HG02938 (cell line): ENCODE results near the gene SPDYA.
A peak's percentile ranks its signal among the peaks of the same experiment; 100 is the strongest.
"Not testable (repeated sequence)": the region's sequence is repeated elsewhere in the genome, so short reads cannot be mapped to it uniquely, and the experiment has no call there.

ENCODE experiments used
- ATAC-seq: cut with Tn5 transposase; IDR thresholded peaks from one replicate; pipeline ENCODE4 v1.9.1; 2021; ENCODE audit warnings: mild to moderate bottlenecking, moderate library complexity; ENCODE audit not compliant: unreplicated experiment

The SPDYA gene

DNA sequence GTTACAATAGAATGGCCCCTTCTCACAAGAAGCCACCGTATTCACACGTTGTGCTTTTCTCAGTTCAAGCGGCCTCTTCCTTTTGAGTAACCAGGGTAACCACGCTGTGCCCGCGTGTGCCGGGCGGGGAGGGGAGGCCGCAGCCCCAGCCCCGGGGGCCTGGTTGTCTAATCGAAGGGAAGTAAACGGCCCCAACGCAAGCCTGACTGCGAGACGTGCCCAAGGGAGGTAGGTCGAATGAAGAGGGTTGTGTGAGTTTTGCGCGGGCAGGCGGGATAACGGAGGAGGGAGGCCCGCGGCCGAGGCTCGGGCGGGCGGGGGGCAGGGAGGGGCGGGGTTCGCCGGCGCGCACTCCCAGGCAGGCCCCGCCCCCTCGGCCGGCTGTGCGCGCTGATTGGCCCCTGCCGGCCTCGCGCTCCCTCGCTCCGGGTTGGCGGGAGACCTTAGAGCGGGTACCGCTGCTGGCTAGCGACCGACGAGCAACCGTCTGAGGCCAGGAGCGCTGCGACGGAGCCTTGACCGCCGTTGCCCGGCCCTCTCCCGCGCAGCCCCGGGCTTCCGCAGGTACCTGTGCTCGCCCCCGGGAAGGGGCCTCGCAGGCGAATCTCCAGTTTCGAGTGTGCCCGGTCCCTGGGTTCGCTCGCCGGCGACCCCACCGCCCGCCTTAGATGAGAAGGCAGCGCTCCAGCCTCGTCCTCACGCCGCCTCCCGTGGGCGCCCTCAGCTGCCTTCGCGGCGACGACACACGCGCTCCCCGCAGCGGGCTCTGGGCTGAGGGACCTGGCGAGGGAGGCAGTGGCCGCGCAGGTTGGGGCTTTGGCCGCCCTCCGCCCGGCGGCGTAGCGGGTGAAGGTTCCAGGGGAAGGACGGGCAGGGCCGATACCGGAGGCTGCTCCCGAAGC lies at the start of gene SPDYA:
TSS of gene SPDYA (plus strand) at position 451 of the 902 bp plus-strand sequence. CDS start 5,181 bp downstream, outside the sequence.
- ATAC-seq: peak; percentile 73

DNA sequence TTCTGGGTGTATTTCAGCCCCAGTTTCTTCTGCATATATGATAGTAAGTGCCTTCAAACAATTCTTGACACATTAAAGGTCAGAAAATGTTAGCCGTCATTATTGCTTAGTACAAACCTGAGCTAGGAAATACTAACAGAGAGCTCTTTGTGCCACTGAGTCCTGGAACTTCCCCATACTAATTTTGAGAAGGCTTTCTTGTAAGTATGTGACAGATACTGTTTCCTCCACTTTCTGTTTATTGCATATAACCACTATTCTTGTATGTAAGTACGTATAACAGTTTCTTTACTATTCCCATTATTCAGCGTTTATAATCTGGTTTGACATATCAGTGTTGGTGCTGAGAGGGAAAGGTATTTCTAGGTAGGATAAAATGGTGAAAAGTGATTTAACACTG lies 49.2 kb upstream of the SPDYA start:
- ATAC-seq: no peak

DNA sequence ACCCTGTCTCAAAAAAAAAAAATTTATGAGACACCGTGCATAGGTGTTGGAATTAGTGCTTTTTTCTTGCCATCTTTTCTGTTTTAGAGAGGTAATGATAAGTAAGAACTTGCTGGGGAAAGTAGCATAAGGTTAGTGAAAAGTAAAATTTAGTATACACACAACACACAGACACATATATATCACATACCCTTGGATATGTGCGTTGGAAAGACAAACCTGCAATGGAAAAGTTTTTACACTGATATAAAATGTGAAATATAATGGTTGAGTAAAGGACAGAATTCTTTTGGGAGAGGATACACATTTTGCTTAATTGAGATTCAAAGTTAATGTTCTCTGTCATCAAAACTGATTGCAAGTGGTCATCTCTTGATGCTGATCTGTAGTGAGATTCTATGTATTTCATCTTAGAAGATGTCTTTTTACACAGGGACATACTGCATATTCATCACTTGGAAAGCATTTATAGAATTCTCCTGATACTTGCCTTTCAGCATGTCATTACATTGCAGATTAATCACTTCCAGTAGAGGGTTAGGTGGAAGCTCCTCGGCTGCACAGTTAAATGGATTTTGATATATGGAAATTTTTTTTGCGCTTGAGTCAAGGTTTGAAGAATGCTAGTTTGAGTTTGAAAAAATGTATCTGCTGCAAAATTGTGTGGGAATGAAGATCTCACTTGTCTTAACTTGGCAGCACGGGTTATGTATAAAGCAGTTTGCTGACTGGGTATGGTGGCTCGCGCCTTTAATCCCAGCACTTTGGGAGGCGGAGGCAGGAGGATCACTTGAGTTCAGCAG lies 45.5 kb upstream of the SPDYA start:
- no peak for ATAC-seq

DNA sequence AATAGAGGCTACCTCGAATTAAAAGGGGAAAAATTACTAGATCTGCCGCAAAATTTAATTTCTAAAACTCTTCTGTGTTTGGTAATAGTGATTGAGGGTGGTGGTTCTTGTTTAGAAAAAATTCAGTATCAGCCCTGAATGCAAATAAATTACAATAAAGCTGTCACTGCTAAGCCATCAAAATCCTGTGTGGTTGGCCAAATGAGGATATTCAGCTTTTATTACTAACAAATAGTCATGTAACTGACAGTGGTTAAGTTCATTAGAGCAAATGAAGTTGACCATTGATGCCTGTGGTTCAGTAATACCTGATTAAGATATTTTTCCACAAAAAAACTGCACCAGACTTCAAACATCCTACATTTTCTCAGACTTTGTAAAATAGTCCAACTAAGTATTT lies 44.6 kb upstream of the SPDYA start:
- no peak for ATAC-seq

DNA sequence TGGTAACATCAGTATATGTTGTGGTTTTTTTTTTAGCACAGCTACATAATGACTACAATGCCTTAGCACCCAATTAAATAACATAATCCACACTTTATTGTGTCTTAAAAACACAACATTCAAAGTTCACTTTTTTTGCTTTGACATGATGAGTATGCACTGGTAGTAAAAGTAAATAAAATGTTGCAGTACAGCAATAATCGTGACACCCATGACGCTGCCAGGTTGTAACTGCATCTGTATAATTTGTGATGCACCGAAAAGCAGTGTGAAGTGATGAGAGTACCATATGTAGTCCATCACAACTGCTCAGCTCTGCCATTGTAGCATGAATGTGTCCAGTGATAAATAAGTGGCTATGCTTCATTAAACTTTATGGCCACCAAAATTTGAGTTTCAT lies 43.3 kb upstream of the SPDYA start:
- no peak for ATAC-seq

DNA sequence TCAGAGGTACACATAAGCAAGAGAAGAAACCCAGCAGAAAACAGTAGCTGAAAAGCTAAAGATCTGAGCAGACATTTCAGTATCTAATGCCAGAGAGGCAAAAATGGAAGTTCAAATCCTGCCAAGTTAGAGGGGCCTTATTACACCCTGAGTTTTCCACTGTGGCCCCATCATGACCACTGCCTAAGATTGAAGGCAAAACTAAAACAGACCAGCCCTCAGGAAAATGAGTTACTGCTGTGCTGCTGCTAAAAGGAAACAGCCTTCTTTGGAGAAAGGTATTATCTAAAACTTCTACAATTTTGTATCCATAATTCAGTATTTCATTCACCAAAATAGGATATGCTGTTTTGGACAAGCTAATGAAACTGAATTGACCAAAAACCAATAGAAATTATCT lies 42.2 kb upstream of the SPDYA start:
- ATAC-seq: no peak

DNA sequence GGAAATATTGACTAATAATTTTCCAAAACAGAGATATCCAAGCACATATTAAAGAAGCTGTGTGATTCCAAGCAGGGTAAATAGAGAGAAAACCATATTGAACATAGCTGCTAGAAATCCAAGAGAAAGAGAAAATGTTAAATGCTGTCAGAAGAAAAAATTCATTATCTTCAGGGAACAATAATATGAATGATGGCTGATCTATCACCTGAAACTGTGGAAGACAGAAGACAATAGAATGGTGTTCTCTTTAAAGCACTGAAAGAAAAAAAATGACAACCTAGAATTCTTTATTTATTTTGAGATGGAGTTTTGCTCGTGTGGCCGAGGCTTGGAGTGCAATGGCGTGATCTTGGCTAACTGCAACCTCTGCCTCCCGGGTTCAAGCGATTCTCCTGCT lies 41.7 kb upstream of the SPDYA start:
- no peak for ATAC-seq

DNA sequence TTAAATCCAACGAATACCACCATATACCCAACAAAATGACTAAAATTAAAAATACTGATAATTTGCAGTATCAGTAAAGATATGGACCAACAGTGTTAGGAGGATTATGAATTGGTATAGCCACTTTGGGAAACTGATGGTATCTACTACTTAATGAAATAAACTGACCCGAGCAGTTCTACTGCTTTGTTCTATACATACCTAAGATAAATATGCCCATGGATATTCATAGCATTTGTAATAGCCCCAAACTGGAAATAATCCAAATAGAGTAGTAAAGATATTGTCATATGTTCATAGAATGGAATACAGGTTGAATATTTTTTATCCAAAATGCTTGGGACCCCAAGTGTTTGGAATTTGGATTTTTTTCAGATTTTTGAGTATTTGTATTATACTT lies 38.3 kb upstream of the SPDYA start:
- no peak for ATAC-seq

DNA sequence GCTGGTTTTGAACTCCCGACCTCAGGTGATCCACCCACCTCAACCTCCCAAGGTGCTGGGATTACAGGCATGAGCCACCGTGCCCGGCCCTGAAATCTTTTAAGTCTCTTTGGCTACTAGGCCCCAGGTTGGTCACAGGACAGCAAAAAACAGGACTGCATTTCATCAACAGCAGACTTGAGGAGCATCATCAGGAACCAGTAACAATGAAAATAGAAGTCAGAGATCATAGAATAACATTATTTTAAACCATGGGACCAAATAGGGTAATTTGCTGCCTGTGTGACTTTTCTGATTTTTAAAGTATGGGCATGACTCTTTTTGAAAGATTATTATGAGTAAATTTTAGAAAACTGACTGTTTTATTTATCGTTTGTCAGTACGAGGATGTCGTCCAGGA lies 34.2 kb upstream of the SPDYA start:
- ATAC-seq: no peak

DNA sequence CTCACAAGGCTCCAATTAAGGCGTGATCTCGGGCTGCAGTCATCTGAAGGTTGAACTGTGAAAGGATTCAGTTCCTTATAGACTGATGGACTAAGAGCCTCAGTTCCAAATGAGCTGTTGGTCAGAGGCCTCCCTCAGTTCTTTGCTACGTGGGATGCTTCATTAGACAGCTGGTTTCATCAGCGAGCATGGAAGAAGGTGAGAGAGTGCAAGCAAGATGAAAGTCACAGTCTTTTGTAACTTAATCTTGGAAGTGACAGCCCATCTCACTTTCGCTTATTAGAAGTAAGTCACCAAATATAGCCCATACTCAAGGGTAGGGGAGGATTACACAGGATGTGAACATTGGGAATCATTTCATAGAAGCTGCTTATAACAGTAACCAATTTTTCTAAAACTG lies 32.2 kb upstream of the SPDYA start:
- ATAC-seq: no peak

DNA sequence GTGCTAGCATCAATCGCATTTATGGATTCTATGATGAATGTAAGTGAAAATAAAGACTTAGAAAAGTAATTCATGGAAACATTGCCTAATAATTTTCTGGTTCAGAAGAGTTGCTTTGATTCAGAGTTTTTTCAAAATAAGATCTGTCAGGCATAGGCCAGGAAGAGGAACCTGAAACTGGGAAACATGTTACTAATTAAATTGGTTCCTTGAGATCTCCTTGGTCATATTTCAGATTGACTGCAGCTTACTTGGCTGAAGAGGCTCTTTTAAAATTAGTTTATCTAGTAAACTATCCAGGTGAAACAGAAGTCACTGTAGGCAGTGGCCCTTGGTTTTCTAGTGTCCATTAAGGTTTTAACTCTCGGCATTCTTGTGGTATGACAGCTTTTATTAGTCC lies 31.6 kb upstream of the SPDYA start:
- ATAC-seq: no peak

DNA sequence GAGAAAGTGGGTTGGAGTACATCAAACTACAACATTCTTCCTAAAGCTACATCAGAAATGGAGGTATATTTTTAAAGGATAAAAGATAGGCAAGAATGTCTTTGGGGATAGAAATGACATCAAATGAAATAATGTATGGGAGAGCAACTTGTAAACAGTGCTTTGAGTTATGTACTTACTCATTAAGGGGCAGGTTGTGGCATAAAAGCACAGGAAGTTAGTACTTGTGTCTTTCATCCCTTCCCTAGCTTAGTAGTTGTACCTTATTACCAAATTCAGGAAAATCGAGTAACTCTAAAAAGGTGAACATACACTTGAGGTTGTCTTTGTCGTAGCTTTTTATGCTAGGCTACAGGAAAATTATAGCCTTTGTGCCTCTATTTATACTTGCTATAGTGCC lies 30.1 kb upstream of the SPDYA start:
- no peak for ATAC-seq

DNA sequence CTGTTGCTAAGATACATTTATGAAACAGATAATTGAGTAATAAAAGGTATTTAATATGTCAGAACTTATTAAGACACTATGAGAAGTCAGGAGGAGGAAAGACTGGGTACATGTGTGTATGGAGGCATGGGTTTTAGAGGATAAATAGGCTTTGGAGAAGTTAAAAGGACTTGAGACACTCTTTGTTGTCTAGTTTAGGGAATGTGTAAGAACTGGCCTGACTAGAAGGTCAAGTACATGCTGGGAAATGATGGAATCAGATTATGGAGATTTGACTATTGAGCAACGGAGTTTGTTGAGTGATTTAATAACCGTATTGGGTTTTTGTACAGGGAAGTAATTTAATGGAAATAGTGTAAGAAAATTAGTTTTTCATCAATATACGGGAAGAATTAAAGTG lies 28.2 kb upstream of the SPDYA start:
- no peak for ATAC-seq

DNA sequence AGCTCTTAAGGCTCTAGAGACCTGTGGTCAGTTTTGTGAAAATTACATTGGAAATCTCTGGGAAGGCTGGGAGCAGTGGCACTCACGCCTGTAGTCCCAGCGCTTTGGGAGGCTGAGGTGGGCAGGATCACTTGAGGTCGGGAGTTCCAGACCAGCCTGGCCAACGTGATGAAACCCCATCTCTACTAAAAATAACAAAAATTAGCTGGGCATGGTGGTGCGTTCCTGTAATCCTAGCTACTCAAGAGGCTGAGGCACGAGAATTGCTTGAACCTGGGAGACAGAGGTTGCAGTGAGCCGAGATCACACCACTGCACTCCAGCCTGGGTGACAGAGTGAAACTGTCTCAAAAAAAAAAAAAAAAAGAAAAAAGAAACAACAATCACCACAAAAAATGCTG lies 26.1 kb upstream of the SPDYA start:
- not testable (repeated sequence) for ATAC-seq

DNA sequence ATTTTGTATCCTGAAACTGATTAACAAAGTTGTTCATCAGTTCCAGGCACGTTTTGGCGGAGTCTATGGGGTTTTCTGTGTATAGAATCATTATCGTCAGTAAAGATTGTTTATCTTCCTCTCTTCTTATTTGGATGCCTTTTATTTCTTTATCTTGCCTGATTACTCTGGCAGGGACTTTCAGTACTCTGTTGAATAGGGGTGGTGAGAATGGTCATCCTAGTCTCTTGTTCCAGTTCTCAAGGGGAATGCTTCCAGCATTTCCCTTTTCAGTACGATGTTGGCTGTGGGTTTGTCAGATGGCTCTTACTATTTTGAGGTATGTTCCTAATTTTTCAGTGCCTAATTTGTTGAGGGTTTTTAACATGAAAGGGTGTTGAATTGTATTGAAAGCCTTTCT lies 14.0 kb upstream of the SPDYA start:
- ATAC-seq: no peak

DNA sequence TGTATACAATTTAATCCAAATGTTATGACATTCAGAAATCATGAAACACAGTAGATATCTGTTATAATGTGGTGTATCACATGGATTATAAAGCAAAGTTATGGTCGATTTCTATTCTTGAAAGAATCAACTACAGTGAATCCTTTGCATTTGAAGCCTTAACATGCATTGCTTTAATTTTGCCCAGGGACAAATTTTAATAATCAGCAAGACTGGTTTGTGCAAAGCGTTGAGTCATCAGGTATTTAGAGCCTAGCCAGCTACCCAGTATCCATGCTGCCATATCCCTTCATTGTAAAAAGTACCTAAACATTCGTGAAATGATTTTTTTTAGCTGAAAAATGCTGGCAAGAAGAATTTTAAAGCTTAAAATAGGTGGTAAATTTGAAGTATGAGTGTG lies 8.9 kb upstream of the SPDYA start:
- ATAC-seq: no peak

DNA sequence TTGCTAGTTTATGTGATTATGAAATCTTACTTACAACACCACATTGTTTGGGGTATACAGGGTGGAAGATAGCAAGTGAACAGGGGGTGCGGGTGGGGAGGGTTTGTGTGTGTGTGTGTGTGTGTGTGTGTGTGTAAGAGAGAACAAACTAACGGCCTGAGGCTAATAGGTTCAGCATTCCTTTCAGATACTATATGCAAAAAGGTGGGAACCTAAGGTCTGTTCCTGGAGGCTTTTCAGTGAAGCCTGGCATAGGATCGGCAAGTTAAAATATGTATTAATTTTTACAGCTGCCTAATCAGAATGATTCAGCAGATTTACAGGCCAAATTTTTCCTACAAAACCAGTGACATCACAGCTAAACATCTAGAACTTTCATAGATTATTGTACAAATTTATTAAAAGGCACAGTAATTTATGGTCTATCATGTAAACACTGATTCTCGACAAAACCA lies 7.6 kb upstream of the SPDYA start:
- no peak for ATAC-seq

DNA sequence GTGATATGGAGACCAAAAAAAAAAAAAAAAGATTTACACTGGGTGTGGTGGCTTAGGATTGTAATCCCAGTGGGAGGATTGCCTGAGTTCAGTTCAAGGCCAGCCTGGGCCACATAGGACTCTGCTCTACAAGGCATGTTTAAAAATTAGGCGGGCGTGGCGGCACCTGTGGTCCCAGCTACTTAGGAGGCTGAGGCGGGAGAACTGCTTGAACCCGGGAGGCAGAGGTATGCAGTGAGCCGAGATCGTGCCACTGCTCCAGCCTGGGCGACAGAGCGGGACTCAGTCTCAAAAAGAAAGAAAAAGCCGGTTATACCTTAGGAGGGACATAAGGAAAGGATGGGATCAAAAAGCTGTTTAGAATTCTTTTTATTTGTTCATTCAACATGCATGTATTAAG lies 707 bp upstream of the SPDYA start:
- ATAC-seq: no peak

DNA sequence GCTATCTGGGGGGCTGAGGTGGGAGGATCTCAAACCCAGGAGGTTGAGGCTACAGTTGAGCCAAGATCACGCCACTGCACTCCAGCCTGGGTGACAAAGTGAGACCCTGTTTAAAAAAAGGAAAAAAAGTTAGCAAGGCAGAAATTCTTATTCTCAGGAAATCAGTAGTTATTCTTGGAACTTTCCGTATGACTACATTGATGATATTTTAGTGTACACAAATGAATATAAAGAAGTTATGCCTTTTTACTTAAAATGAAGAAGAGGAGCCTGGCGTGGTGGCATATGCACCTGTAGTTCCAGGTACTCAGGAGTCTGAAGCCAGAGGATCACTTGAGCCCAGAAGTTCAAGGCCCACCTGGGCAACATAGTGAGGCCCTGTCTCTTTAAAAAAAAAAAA lies 7.4 kb downstream of the SPDYA start:
- no peak for ATAC-seq

DNA sequence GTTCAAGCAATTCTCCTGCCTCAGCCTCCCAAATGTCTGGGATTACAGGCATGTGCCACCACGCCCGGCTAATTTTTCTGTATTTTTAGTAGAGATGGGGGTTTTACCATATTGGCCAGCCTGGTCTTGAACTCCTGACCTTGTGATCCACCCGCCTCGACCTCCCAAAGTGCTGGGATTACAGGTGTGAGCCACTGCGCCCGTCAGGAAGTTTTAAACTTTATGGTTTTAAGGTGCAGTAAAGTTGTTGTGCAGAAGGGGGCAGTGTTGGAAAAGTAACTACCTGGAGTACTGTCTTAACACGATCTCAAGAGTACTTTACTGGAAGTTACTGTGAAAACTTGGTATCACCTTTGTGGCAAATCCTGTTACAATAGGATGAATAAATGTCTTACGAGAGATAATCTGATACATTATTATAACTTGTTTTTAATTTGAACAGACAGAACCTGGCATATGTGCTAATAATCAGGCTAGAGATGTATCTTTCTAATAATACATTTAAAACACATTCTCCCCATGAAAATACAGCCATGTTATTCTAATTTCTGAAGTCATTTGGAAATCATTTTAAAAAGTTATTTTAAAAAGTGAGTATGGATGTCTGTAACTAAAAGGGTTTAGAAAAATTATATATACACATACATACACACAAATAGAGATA lies 10.8 kb downstream of the SPDYA start:
- ATAC-seq: no peak

DNA sequence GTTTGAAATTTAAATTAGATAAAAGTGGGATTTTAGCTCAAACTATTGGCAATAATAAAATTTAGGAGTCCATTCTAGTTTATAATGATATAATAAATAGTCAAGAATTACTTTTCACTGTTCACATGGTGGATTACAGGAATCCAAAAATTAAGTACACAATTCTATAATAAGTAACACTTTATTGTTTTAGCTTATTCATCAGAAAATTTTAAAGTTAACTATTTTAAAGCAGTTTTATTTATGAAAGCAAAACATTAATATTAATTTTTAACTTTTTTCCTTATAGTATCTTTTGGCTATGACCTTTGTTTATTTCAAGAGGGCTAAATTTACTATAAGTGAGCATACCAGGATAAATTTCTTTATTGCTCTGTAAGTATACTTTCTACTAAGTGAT lies 11.4 kb downstream of the SPDYA start:
- no peak for ATAC-seq

DNA sequence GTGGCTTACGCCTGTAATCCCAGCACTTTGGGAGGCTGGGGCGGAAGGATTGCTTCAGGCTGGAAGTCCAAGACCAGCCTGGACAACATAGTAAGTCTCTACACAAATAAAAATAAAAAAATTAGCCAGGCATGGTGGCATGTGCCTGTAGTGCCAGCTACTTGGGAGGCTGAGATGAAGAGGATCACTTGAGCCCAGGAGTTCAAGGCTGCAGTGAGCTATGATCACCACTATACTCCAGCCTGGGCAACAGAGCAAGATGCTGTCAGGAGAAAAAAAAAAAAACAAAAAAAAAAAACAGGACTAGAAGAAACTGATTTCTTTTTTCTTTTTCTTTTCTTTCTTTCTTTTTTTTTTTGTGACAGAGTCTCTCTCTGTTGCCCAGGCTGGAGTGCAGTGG lies 13.6 kb downstream of the SPDYA start:
- no peak for ATAC-seq
